Activated T-cell treated with anti-CD3 and anti-CD28 coated beads, Interleukin-2, amount 50 U/mL, for 48 hours (primary cell): Measurements from ENCODE around the gene C15orf62.

Experiments used
- DNase-seq, 2 experiments: peaks; one replicate each; pipeline ENCODE4 v3.0.0-alpha.2; 2020

Gene C15orf62

DNA sequence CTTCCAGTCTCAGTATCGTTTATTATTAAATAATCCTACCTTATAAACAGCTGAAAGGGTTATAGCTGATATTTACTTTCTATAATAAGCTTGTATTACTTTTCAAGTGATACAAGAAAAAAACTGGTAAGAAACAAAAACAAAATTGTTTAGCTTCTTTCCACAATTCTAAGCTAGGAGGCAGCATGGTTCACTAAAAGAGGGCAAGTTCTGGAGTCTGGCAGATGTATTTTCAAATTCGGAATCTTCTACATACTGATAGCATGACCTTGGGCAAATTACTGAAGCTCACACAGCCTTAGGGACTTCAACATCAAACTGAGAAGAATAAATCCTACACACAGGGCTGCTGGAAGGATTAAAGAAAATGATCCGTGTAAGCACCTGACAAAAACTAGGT lies 15.4 kb downstream of the C15orf62 start:
- DNase-seq, result no peak

DNA sequence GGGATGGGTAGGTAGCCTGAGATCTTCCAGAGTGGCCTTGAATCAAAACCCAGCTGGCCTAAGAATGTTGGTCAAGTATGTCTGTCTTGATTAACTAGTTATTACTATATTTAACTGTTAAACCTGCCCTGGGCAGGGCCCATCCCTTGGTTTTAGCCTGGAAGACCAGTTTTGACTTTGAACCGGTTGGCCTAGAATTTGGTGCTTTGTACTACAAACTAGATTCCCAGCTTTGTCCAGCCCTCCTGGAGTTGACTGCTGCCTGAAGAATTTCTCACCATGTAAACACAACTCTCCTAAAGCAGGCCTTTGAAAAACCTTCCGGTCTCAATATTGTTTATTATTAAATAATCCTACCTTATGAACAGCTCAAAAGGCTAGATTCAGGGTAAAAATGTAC lies 16.0 kb downstream of the C15orf62 start:
- DNase-seq, result no peak

DNA sequence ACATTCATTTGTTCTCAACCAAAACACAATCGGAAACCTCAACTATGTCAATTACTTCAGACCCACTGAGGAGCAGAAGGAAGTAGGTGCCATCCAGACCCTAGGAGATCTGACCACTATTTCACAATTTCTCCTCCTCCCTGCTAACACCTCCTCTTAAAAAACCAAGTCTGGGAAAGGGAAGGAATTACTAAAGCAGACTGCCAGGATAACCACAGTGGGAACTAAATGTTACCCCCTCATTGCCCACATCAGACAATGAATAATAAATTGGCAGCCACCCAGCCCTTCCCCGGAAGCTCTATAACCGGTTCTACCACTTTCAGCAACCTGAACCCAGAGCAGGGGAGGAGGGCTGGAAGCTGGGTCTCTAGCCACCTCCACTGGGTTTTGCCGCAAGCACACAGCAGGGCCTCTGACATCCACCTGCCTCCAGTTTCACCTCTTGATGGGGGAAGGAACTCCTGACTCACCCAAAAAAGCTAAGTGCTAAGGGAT lies 17.6 kb downstream of the C15orf62 start:
- DNase-seq, result peak; percentile 64 to 74

DNA sequence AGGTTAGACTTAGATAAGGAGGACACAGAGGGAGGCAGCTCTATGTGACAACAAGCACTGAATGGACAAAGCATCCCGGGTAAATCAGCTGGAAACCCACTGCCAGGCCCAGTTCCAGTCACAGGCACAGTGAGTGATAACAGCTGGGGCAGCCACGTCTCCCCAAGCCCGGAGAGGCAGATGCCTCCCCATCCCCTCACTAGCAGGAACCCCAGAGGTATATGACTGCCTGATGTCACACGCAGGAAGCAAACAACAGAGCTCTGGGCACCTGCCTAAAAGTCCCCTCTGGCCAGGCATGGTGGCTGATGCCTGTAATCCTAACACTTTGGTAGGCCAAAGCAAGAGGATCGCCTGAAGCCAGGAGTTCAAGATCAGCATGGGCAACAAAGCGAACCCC lies 18.2 kb downstream of the C15orf62 start:
- DNase-seq, result no peak

DNA sequence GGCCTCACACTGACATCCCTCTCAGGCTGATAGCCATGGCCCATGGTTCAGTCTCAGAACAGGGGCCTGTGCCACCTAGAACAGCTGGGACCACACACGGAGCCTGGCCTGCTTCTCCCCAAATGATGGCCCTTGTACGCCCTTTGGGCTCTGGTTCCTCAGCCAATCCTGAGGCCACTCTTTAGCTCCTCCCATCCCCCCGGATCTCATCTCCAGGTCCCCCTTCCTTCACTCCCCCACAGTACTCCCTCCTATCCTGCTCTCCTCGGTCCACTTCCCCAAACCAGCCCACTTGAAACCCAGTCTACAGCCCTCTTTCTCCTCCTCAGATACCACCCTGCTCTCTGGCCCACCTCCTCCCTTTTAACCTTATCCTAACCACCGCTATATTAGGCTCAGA lies 19.3 kb downstream of the C15orf62 start:
- DNase-seq, result no peak

DNA sequence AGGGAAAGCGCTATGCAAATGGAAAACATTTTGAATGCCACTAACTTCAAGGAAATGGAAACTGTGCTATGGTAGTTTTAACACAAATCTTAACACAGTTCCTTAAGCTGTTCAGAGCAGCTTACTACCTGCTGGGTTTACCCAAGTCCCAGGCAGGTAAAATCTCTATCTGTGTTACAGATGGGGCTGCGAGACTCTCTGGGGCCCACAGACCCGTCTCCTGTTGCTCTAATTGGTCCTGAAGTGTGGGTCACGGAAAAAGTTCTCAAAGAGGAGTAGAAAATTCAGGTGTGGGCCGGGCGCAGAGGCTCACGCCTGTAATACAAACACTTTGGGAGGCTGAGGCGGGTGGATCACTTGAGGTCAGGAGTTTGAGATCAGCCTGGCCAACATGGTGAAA lies 20.2 kb downstream of the C15orf62 start:
- DNase-seq, result no peak

DNA sequence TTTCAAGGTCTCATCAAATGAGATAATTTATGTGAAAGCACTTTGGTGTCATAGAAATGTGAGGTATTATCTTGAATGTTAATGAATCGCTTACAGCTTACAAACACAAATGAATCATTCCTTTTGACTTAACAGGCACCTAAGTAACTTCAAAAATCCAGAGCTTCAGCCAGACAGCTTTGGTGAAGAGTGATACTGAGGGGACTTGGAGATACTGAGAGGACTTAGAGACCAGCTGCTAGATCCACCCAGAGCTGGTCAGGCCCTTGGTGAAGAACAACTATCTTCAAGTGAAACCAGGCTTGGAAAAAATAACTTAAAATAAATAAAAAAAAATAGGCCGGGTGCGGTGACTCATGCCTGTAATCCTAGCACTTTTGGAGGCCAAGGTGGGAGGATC lies 20.9 kb downstream of the C15orf62 start:
- DNase-seq, result no peak

DNA sequence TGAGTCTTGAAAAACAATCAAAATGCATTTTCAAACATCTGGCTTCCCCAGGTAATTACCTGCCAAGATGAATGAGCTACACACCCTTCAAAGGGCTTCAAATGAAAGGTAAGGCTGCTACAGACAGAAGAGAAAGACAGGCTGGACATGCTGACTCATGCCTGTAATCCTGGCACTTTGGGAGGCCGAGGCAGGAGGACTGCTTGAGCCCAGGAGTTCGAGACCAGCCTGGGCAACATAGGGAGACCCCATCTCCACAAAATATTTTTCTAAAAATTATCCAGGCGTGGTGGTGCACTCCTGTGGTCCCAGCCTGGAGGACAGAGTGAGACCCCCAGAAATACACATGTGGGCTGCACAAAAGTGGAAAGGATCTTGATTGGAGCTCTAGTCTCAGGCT lies 22.6 kb downstream of the C15orf62 start:
- DNase-seq, result no peak

DNA sequence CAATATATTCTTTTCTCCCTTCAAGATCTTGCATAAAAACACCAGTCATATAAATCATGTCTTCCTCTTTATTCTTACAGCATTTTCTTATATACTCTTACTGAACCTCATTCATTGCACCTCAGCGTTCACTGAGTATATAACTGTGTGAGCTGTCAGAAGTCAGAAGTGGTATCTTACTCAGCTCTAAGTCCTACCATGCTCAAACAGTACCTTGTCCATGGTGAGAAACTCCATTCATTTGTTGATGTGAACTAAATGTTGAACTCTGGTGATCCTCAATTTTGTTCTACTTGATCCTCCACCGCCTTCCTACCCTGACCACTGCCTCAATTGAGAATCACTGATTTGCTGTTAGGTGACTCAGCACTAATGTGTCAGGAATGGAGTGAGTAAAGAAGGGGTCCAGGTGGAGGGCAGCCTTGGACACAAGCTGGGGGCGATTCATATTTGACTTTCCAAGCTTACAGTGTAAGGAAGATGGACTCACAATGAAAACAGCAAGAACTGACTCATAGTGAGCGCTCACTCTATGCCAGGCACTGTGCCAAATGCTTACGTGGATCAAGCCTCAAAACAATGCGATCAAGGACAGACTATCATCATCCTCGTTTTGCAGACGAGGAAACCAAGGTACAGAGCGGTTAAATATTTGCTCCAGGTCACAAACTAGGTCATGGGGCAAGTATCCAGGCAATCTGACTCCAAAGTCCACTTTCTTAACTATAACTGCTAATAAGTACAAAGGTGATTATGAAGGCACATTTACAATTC lies 23.6 kb downstream of the C15orf62 start:
- DNase-seq, result peak; percentile 64 to 65

DNA sequence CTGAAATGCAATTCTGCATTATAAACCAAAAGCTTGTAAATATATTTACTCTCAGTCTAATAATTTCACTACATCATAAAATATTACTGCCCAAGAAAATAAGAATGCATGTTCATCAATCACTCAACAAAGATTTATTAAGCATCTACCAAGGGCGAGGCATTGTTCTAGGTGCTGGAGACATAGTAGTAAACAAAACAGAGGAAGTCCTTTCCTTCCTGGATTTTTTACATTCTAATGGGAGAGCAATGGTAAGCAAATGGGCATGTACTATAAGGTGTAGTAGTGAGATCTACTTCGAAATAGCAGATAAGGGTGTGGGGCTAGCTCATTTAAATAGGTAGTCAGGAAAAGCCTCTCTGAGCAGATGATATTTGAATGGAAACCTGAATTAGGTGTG lies 26.3 kb downstream of the C15orf62 start:
- no peak for DNase-seq

DNA sequence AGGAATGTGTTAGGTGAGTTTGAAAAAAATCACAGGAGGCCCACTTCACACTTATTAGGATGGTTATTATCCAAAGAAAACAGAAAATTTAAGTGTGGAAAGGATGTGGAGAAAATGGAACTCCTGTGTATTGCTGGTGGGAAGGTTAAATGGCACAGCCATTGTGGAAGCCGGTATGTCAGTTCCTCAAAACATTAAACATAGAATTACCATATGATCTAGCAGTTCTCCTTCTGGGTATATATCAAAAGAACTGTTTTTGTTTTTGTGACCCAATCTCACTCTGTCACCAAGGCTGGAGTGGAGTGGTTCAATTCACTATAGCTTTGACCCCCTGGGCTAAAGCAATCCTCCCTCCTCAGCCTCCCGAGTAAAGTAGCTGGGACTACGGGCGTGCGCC lies 26.7 kb downstream of the C15orf62 start:
- no peak for DNase-seq

DNA sequence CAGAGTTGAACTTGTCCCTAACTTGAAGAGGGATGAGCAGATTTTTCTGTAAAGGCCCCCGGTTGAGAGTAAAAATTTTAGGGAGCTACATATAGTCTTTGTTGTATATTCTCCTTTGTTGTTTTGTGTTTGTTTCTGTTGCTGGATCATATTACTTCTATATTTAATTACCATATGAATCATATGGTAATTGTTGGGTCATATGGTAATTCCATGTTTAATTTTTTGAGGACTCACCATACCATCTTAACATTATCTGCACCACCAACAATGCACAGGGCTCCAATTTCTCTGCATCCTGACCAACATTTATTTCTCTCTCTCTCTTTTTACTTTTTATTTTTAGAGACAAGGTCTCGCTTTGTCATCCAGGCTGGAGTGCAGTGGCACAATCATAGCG lies 29.7 kb downstream of the C15orf62 start:
- DNase-seq, result no peak

DNA sequence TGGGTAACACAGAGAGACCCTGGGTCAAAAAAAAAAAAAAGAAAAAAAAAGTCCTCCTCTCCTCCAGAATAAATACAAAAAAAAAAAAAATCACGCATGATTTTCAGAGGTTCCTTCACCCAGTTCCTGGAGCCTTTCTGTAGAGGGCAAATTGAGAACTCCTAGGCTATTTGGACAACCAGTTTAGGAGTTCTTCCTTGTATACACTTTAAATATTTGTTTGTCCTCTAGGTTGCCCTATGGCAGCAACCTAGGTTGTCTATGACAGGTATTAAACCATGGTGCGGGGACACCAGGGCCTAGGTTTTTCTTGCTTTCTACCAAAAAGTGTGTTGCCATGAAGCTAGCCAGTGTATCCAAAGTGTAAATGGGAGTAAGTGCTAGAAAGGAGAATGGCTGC lies 33.3 kb downstream of the C15orf62 start:
- no peak for DNase-seq

DNA sequence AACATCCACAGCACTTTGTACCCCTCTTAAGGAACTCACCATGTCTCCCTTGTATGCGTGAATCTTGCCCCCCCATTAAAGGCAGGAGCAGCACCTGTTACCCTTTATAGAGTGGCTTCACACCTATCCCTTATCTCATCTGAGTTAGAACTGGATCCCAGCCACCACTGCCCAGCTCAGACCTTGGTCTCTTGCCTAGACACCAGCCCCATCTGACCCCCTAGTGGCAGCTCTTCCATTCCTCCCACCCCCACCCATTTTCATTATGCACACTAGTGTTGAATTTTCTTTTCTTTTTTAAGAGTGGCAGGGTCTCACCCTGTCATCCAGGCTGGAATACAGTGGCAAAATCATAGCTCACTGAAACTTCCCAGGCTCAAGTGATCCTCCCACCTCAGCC lies 33.9 kb downstream of the C15orf62 start:
- DNase-seq, result no peak

DNA sequence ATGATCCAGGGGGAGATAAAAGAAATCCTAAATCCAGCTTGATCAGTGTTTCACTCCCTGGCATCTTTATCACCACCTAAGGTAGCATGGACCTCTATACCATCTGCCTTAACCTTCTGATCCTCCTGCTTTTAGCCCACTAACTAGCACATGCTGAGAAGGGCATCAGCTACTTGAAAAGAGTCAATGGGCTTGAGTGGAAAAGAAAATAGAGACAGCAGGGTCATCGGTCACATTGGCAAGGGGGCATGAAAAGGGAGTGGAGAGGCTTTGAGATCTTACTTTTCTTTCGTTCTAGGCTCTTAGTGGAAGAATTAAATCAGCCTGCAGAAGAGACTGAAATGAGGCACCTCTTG lies 36.9 kb downstream of the C15orf62 start:
- DNase-seq, result no peak

DNA sequence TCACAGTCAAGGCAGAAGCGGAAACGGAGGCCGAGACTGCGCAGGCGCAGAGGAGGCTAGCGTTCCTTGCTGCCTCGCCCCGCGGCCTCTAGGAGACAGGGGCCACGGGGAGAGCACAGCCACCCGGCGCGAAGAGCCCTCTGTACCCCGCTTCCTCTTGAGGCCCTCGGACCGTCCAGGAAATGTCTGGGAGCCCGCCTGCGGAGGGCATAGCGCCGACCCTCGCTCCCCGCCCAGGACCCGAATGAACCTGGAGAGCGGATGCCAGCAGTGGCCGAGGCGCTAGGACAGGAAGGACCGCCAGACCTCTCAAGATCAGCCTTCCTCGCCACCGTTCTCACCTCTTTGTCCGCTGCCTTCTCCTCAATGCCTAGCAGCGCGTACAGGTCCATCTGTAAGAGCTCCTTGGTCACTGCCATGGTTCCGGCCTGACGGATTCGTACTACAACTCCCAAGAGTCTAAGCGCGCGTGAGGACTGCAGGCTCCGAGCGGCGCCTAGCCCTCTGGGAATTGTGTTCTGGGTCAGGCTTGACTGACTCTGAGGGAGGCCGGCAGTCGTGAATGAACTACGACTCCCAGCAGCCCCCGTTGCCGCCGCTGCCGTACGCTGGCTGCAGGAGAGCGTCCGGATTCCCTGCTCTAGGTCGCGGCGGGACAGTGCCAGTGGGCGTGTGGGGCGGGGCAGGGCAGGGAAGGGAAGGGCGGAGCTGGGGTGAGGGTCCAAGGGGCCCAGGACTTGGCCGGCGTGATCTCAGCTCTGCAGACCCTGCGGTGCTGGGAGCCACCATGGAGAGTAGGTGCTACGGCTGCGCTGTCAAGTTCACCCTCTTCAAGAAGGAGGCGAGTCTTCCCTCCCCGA lies 37.5 kb downstream of the C15orf62 start, which contains the start of the genes DNAJC17 and ZFYVE19:
Gene DNAJC17 (minus strand): TSS at position 446 of the 860 bp plus-strand sequence. CDS start 27 bp downstream, at position 419.
Gene ZFYVE19 (plus strand): TSS at position 62 of the 860 bp plus-strand sequence. CDS start 501 bp downstream, at position 563.
- peak; percentile 96 for DNase-seq

DNA sequence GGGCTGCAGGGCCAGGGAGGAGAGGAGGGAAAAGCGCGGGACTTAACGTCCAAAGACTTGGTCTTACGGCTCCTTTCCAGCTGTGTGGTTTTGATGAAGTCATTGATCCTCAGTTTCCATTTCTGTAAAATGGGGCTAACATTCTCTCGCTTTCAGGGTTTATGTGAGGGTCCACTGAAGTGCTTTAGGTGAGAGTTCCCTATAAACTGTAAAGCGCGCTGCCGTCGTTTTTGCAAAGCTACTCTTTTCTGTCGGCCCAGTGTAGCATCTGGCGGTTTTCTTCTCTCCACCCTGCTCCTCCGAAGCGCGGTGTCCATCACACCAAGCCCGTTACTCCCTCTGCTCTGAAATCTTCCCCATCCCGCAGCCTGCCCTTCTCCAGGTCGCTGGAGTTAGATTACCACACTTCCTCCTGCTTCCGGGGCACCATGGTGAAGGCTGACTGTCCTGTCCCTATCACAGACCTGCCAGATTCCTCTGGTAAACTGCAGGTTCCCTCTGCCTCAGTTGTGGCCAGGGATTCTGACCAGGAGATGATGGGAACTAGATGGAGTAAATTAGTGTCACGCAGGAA lies 38.2 kb downstream of the C15orf62 start:
- DNase-seq, result peak in 1 of 2 experiments; percentile 22

DNA sequence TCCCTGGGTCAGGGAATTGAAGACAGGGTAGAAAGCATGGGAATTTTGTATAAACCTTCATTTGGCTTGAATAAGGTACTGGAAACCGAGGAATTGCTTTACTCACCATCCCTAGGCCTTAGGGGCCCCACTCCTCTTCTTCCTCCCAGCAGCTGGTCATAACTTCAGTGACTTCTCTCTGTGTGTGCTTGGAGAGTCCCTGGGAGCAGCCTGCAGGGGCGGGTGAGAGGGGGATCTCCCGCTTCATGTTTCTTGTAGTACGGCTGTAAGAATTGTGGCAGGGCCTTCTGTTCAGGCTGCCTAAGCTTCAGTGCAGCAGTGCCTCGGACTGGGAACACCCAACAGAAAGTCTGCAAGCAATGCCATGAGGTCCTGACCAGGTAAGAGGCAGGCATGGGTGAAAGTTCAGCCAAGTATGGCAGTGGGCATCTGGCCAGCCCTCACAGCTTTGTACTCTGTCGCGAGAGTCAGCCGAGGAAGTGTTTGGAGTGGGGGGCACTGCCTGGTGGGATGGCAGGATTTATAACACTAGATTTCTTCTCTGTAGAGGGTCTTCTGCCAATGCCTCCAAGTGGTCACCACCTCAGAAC lies 39.2 kb downstream of the C15orf62 start:
- no peak for DNase-seq

DNA sequence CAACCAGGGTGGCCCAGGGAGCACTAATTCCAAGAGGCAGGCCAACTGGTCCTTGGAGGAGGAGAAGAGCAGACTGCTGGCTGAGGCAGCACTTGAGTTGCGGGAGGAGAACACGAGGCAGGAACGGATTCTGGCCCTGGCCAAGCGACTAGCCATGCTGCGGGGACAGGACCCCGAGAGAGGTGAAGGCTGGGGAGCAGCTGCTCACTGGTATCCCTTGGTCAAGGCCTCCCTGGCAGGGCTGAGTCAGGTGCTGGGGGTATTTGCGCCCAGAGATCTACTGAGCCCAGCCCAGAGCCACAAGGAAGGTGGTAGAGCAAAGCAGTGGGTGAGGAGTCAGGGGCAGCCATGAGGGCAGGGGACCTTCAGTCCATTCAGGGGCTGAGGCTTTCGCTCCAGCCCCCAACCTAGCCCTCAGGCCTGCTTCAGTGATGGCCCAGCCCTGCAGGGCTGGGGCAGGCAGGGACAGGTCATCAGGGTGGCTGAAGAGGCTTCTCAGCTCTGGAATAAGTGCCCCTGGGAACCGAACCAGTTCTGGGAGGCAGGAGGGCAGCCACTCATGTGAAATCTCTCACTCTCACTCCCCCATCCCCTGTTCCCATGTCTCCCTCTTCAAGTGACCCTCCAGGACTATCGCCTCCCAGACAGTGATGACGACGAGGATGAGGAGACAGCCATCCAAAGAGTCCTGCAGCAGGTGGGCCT lies 43.1 kb downstream of the C15orf62 start:
- no peak for DNase-seq

DNA sequence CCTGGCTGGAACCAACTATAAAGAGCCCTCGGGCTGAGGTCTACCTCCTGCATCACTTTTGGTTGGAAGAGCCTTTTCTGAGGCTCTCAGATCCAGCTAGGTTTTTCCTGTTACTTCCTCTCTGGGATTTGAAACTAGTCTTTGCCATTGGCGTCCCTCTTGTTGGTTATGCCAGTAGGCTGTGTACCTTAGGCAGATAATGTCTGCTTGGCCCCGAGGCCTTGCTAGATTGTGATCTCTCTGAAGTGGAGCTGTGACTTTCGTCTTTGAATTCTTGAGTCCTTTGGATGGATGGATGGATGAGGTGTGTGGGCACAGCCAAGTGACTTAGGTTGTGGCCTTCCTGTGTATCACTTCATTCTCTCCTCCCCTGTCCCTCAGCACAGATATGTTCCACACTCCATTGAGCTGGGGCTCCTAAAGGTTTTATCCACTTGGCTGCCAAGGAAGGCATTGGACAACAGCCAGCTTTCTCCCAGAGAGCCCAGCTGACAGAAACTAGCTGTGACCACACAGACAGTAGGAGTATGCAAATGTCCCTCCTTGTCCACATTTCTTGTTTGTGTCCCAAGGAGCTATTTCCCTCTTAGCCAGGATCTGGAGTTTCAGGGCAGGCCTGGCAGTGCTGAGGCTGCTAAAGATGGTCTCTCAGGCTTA lies 45.4 kb downstream of the C15orf62 start:
- DNase-seq, result no peak

DNA sequence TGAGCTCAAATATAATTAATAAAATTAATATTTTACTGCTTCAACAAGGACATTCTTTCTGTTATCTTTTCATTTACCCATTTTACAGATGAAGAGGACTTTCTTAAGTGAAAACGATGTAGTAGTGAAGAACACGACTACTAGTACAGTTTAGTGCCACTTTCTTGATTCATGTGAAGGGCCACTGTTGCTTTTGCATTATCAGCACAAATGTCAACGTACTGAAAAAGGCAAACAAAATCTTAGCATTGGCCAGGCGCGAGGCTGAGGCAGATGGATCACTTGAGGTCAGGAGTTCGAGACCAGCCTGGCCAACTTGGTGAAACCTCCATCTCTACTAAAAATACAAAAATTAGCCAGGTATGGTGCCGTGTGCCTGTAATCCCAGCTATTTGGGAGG lies 49.3 kb downstream of the C15orf62 start:
- no peak for DNase-seq

DNA sequence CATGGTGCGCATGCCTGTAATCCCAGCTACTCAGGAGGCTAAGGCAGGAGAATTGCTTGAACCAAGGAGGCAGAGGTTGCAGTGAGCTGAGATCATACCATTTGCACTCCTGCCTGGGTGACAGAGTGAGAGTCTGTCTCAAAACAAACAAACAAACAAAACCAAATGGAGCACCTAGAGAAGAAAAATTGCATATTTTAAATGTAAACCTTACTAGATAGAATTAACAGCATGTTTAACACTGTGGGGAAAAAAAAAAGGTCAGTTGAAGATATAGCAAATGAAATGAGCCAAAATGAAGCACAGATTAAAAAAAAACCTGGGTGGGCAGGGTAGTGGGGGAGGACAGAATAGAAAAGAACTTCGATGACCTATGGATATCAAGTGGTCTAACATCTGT lies 51.4 kb downstream of the C15orf62 start:
- no peak for DNase-seq
